Measurements from ENCODE around the gene ATXN2L. TPM values are rescaled to one million over a fixed set of nuclear protein-coding genes. Genes with fewer than 3 reads are reported as not detected.
"Not testable (repeated sequence)": the region's sequence is repeated elsewhere in the genome, so short reads cannot be mapped to it uniquely, and the experiment has no call there.

ATXN2L gene
- total and polyA plus RNA-seq, 3 experiments from 2014 or later: 31.0 to 267 (median 266) TPM

- peaks cover 20 to 33% (median 21%) of the 10 kb centered on the region in 3 donors for H3K4me1 Mint-ChIP-seq
- H3K27ac ChIP-seq (ENCODE audit: low read depth, low read length); H3K36me3 ChIP-seq (ENCODE audit: insufficient read depth, low read length); H3K27me3 Mint-ChIP-seq; H3K9me3 Mint-ChIP-seq; H3K4me3 ChIP-seq (ENCODE audit: low read length); H3K27me3 ChIP-seq (ENCODE audit: insufficient read depth, low read length, poor library complexity, severe bottlenecking); H3K9me3 ChIP-seq (ENCODE audit: low read length); POLR2A ChIA-PET: not testable (repeated sequence)
- peak overlapping the region in 4 of 7 donors; percentile 19 to 67 (median 64) for H3K4me3 Mint-ChIP-seq
- CTCF ChIA-PET: interaction anchor here (1.0 kb wide), 1 partner anchor 125 kb away, joined by 4 read pairs; no protein-coding TSS in a partner anchor
- H3K4me1 ChIP-seq (ENCODE audit: insufficient read depth, low read length): peaks cover 16% of the 10 kb centered on the region
- DNase-seq: peak in 1 of 5 donors; percentile 6
- peak overlapping the region in 3 of 8 donors; percentile 6 to 88 (median 32) for H3K27ac Mint-ChIP-seq
- peaks cover 3 to 23% (median 7%) of the 10 kb centered on the region in 3 donors for H3K36me3 Mint-ChIP-seq
Measured at GRCh38 chr16:28820546-28820945, 2.3 kb upstream of the ATXN2L start.

GRCh38 chr16:28821874-28822519, 802 bp upstream of the ATXN2L start:
- ChIA-PET CTCF (interaction anchor here (0.9 to 1.7 kb wide), 6 partner anchors 20 to 328 kb away, joined by 3 to 7 read pairs (median 4); partner anchors contain the start of genes APOBR and TUFM), POLR2A (interaction anchor here (0.9 to 3.9 kb wide), 13 partner anchors 14 to 1837 kb away, joined by 3 to 35 read pairs (median 6); partner anchors contain the start of genes CLN3, NFATC2IP, RABEP2 and SH2B1)
- Histone ChIP-seq H3K27me3 (ENCODE audit: insufficient read depth, low read length, poor library complexity, severe bottlenecking) (no peaks in the 10 kb centered on the region), H3K27ac (ENCODE audit: low read depth, low read length) (peak overlapping the region; percentile 96), H3K4me3 (ENCODE audit: low read length) (peak overlapping the region; percentile 79), H3K4me1 (ENCODE audit: insufficient read depth, low read length) (peaks cover 29% of the 10 kb centered on the region), H3K9me3 (ENCODE audit: low read length) (no peaks in the 10 kb centered on the region), H3K36me3 (ENCODE audit: insufficient read depth, low read length) (peaks cover 20% of the 10 kb centered on the region)
- peaks cover 34 to 47% (median 35%) of the 10 kb centered on the region in 3 donors for H3K4me1 Mint-ChIP-seq
- H3K27ac Mint-ChIP-seq: peak overlapping the region; percentile 81 to 95 (median 89)
- H3K4me3 Mint-ChIP-seq: peak overlapping the region; percentile 77 to 91 (median 83)
- peaks cover 0 to 3% (median 0%) of the 10 kb centered on the region in 5 donors for H3K9me3 Mint-ChIP-seq
- DNase-seq: no peak
- peaks cover 0 to 7% of the 10 kb centered on the region in 2 donors for H3K27me3 Mint-ChIP-seq
- peaks cover 5 to 35% (median 9%) of the 10 kb centered on the region in 3 donors for H3K36me3 Mint-ChIP-seq

GRCh38 chr16:28823291-28823872, 583 bp downstream of the ATXN2L start:
- Mint-ChIP-seq H3K4me3 (peak overlapping the region; percentile 96 to 99 (median 97)), H3K4me1 (peaks cover 34 to 47% (median 35%) of the 10 kb centered on the region in 3 donors), H3K36me3 (peaks cover 9 to 49% (median 9%) of the 10 kb centered on the region in 3 donors), H3K9me3 (peaks cover 0 to 3% (median 0%) of the 10 kb centered on the region in 5 donors), H3K27me3 (peaks cover 0 to 7% of the 10 kb centered on the region in 2 donors), H3K27ac (peak overlapping the region; percentile 98 to 100 (median 99))
- peaks cover 29% of the 10 kb centered on the region for H3K4me1 ChIP-seq (ENCODE audit: insufficient read depth, low read length)
- CTCF ChIA-PET: interaction anchor here (0.9 to 2.4 kb wide), 4 partner anchors 19 to 330 kb away, joined by 3 to 7 read pairs (median 4); partner anchors contain the start of genes APOBR and SH2B1
- H3K27me3 ChIP-seq (ENCODE audit: insufficient read depth, low read length, poor library complexity, severe bottlenecking): no peaks in the 10 kb centered on the region
- POLR2A ChIA-PET: interaction anchor here (0.6 to 3.9 kb wide), 17 partner anchors 13 to 1835 kb away, joined by 3 to 35 read pairs (median 5); partner anchors contain the start of genes NFATC2IP, RABEP2, SH2B1 and SPNS1
- peak in 2 of 5 donors; percentile 57 to 74 for DNase-seq
- peak overlapping the region; percentile 96 for H3K27ac ChIP-seq (ENCODE audit: low read depth, low read length)
- H3K4me3 ChIP-seq (ENCODE audit: low read length): peak overlapping the region; percentile 94
- H3K36me3 ChIP-seq (ENCODE audit: insufficient read depth, low read length): peaks cover 29% of the 10 kb centered on the region
- no peaks in the 10 kb centered on the region for H3K9me3 ChIP-seq (ENCODE audit: low read length)

GRCh38 chr16:28823873-28824716, 1.3 kb downstream of the ATXN2L start:
- H3K27me3 ChIP-seq (ENCODE audit: insufficient read depth, low read length, poor library complexity, severe bottlenecking): no peaks in the 10 kb centered on the region
- ChIA-PET CTCF (interaction anchor here (1.1 to 2.4 kb wide), 2 partner anchors 39 to 121 kb away, joined by 3 to 7 read pairs; partner anchors contain the start of gene SH2B1), POLR2A (interaction anchor here (0.5 to 3.9 kb wide), 11 partner anchors 22 to 877 kb away, joined by 3 to 35 read pairs (median 5); partner anchors contain the start of genes NFATC2IP, SH2B1 and TUFM)
- Mint-ChIP-seq H3K4me3 (peak overlapping the region; percentile 96 to 99 (median 97)), H3K27me3 (peaks cover 0 to 7% of the 10 kb centered on the region in 2 donors), H3K4me1 (peaks cover 34 to 47% (median 35%) of the 10 kb centered on the region in 3 donors), H3K27ac (peak overlapping the region; percentile 98 to 100 (median 99)), H3K36me3 (peaks cover 9 to 53% (median 9%) of the 10 kb centered on the region in 3 donors), H3K9me3 (peaks cover 0 to 3% (median 0%) of the 10 kb centered on the region in 5 donors)
- H3K36me3 ChIP-seq (ENCODE audit: insufficient read depth, low read length): peaks cover 31% of the 10 kb centered on the region
- peak overlapping the region; percentile 94 for H3K4me3 ChIP-seq (ENCODE audit: low read length)
- peak; percentile 94 to 98 (median 94) for DNase-seq
- peaks cover 29% of the 10 kb centered on the region for H3K4me1 ChIP-seq (ENCODE audit: insufficient read depth, low read length)
- no peaks in the 10 kb centered on the region for H3K9me3 ChIP-seq (ENCODE audit: low read length)
- H3K27ac ChIP-seq (ENCODE audit: low read depth, low read length): peak overlapping the region; percentile 96

- Mint-ChIP-seq H3K4me1 (peaks cover 34 to 50% (median 35%) of the 10 kb centered on the region in 3 donors), H3K4me3 (peak overlapping the region; percentile 96 to 99 (median 97)), H3K27ac (peak overlapping the region; percentile 98 to 100 (median 99)), H3K36me3 (peaks cover 9 to 58% (median 10%) of the 10 kb centered on the region in 3 donors), H3K27me3 (peaks cover 0 to 7% of the 10 kb centered on the region in 2 donors), H3K9me3 (peaks cover 0 to 3% (median 0%) of the 10 kb centered on the region in 5 donors)
- ChIA-PET CTCF (interaction anchor here (2.4 kb wide), 1 partner anchor 39 kb away, joined by 7 read pairs; the partner anchor contains the start of gene SH2B1), POLR2A (interaction anchor here (0.5 to 3.9 kb wide), 3 partner anchors 22 to 231 kb away, joined by 5 to 35 read pairs (median 14); partner anchors contain the start of genes SH2B1 and TUFM)
- no peaks in the 10 kb centered on the region for H3K9me3 ChIP-seq (ENCODE audit: low read length)
- peaks cover 29% of the 10 kb centered on the region for H3K4me1 ChIP-seq (ENCODE audit: insufficient read depth, low read length)
- H3K27ac ChIP-seq (ENCODE audit: low read depth, low read length): peak overlapping the region; percentile 96
- H3K4me3 ChIP-seq (ENCODE audit: low read length): peak overlapping the region; percentile 94
- DNase-seq: no peak
- H3K27me3 ChIP-seq (ENCODE audit: insufficient read depth, low read length, poor library complexity, severe bottlenecking): no peaks in the 10 kb centered on the region
- peaks cover 37% of the 10 kb centered on the region for H3K36me3 ChIP-seq (ENCODE audit: insufficient read depth, low read length)
Measured at GRCh38 chr16:28824717-28824973, 1.8 kb downstream of the ATXN2L start.

GRCh38 chr16:28826141-28826540, 3.3 kb downstream of the ATXN2L start:
- Mint-ChIP-seq H3K27ac (peak overlapping the region; percentile 51 to 99 (median 84)), H3K27me3 (peaks cover 0 to 6% of the 10 kb centered on the region in 2 donors), H3K4me3 (peak overlapping the region in 4 of 7 donors; percentile 23 to 75 (median 62)), H3K4me1 (peaks cover 34 to 50% (median 40%) of the 10 kb centered on the region in 3 donors), H3K36me3 (peaks cover 14 to 70% (median 17%) of the 10 kb centered on the region in 3 donors), H3K9me3 (peaks cover 0 to 3% (median 0%) of the 10 kb centered on the region in 5 donors)
- Histone ChIP-seq H3K27ac (ENCODE audit: low read depth, low read length) (no peak overlapping the region), H3K9me3 (ENCODE audit: low read length) (no peaks in the 10 kb centered on the region), H3K4me3 (ENCODE audit: low read length) (no peak overlapping the region), H3K27me3 (ENCODE audit: insufficient read depth, low read length, poor library complexity, severe bottlenecking) (no peaks in the 10 kb centered on the region), H3K4me1 (ENCODE audit: insufficient read depth, low read length) (peaks cover 29% of the 10 kb centered on the region), H3K36me3 (ENCODE audit: insufficient read depth, low read length) (peaks cover 52% of the 10 kb centered on the region)
- POLR2A ChIA-PET: no interaction called here
- CTCF ChIA-PET: no interaction called here
- no peak for DNase-seq

GRCh38 chr16:28829747-28830146, 6.9 kb downstream of the ATXN2L start:
- Mint-ChIP-seq H3K9me3 (no peaks in the 10 kb centered on the region), H3K27me3 (no peaks in the 10 kb centered on the region), H3K4me3 (no peak overlapping the region), H3K36me3 (peaks cover 33 to 96% (median 34%) of the 10 kb centered on the region in 3 donors), H3K27ac (peak overlapping the region in 2 of 8 donors; percentile 40 to 88), H3K4me1 (peaks cover 23 to 29% (median 26%) of the 10 kb centered on the region in 3 donors)
- Histone ChIP-seq H3K27ac (ENCODE audit: low read depth, low read length) (no peak overlapping the region), H3K27me3 (ENCODE audit: insufficient read depth, low read length, poor library complexity, severe bottlenecking) (no peaks in the 10 kb centered on the region), H3K4me1 (ENCODE audit: insufficient read depth, low read length) (peaks cover 21% of the 10 kb centered on the region), H3K9me3 (ENCODE audit: low read length) (no peaks in the 10 kb centered on the region), H3K36me3 (ENCODE audit: insufficient read depth, low read length) (peaks cover 88% of the 10 kb centered on the region), H3K4me3 (ENCODE audit: low read length) (no peak overlapping the region)
- CTCF ChIA-PET: no interaction called here
- POLR2A ChIA-PET: no interaction called here
- DNase-seq: peak in 1 of 5 donors; percentile 24

Data from CD8-positive, alpha-beta memory T cell (primary cell).